ENCODE data around the gene PLCB3.

Gene PLCB3

DNA sequence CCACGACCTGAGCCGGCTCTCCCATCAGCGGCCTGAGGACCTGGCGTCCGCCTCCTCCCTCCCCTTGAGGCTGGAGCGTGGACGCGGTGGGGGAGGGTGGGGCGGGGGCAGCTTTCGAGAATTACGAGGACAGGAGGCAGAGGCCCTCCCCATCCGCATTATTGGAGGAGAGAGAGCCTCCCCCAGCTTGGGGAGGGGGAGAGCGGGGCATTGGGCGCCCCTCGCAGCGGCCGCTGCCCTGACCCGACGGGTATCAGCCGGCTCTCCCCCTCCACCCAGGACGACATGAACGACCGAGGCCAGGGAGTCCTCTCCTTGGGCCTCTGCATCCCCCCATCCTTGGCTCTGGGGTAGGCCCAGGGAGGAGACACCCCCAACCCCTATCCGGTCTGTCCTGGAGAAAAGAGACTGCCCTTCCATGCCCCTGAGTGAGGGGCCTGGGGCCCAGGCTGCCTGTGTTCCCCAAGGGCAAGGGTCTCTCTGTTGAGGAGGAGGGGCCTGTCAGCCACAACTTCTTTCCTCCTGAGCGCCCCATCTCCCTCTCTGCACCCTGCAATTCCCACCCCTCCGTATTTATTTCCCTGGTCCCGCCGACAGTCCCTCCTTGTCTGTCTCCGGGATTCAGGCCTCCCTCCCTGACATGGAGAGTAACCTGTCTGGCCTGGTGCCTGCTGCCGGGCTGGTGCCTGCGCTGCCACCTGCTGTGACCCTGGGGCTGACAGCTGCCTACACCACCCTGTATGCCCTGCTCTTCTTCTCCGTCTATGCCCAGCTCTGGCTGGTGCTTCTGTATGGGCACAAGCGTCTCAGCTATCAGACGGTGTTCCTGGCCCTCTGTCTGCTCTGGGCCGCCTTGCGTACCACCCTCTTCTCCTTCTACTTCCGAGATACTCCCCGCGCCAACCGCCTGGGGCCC is 34.8 kb downstream of the PLCB3 start:
- H4K20me1 ChIP-seq (ENCODE audit: insufficient read depth), result no peaks in the 10 kb centered on the region
- H3K36me3 ChIP-seq (ENCODE audit: insufficient read depth), result no peaks in the 10 kb centered on the region
- peak overlapping the region; percentile 51 for H2AFZ ChIP-seq (ENCODE audit: low read depth)
- peak overlapping the region; percentile 92; the same call in 1 of the 2 replicates for H3K27ac ChIP-seq
- H3K79me2 ChIP-seq (ENCODE audit: insufficient read depth, low read depth), result peaks cover 14% of the 10 kb centered on the region
- TF ChIP-seq CTCF (conservative IDR thresholded peaks at IDR 0.05; ENCODE audit: low read depth, low read length), result 0 out of 2 replicates have a peak, but pooled peaks have one; percentile 14
- H3K4me1 ChIP-seq (ENCODE audit: low read depth, poor library complexity, severe bottlenecking), result peaks cover 28% of the 10 kb centered on the region
- peak overlapping the region; percentile 88 for H3K4me2 ChIP-seq
- H3K4me3 ChIP-seq (IDR thresholded peaks at IDR 0.05; ENCODE audit: insufficient read depth, low read depth, low read length), result no peak overlapping the region
- H3K9ac ChIP-seq, result peak overlapping the region; percentile 81; the same call in 1 of the 2 replicates
- no peaks in the 10 kb centered on the region for H3K27me3 ChIP-seq (ENCODE audit: insufficient read depth, low read depth)

DNA sequence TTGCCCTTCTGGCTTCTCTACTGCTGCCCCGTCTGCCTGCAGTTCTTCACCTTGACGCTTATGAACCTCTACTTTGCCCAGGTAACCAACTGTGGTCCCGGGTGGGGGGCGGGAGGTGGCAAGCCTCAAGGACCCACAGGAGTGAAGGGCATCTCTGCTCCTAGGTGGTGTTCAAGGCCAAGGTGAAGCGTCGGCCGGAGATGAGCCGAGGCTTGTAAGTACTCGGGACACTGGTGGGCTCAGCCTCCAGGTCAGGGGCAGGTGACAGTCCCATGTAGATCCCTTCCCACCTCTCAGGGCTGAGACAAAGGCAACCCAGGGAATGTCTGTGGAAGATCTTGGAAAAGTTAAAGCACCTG is 35.5 kb downstream of the PLCB3 start:
- no peak for TF ChIP-seq CTCF (conservative IDR thresholded peaks at IDR 0.05; ENCODE audit: low read depth, low read length)
- no peak overlapping the region for H3K9ac ChIP-seq
- H3K27ac ChIP-seq, result no peak overlapping the region
- H3K27me3 ChIP-seq (ENCODE audit: insufficient read depth, low read depth), result no peaks in the 10 kb centered on the region
- H3K36me3 ChIP-seq (ENCODE audit: insufficient read depth), result no peaks in the 10 kb centered on the region
- no peak overlapping the region for H3K4me3 ChIP-seq (IDR thresholded peaks at IDR 0.05; ENCODE audit: insufficient read depth, low read depth, low read length)
- peaks cover 28% of the 10 kb centered on the region for H3K4me1 ChIP-seq (ENCODE audit: low read depth, poor library complexity, severe bottlenecking)
- H4K20me1 ChIP-seq (ENCODE audit: insufficient read depth), result no peaks in the 10 kb centered on the region
- peaks cover 14% of the 10 kb centered on the region for H3K79me2 ChIP-seq (ENCODE audit: insufficient read depth, low read depth)
- H3K4me2 ChIP-seq, result peak overlapping the region; percentile 88; the same call in 1 of the 2 replicates
- H2AFZ ChIP-seq (ENCODE audit: low read depth), result no peak overlapping the region

GRCh38 chr11:64287676-64288352 is 36.5 kb downstream of the PLCB3 start:
- Histone ChIP-seq H3K27ac (no peak overlapping the region), H3K79me2 (ENCODE audit: insufficient read depth, low read depth) (peaks cover 14% of the 10 kb centered on the region), H3K27me3 (ENCODE audit: insufficient read depth, low read depth) (no peaks in the 10 kb centered on the region; the same call in 1 of the 2 replicates), H3K9ac (no peak overlapping the region), H2AFZ (ENCODE audit: low read depth) (no peak overlapping the region), H3K4me2 (no peak overlapping the region), H3K4me3 (IDR thresholded peaks at IDR 0.05; ENCODE audit: insufficient read depth, low read depth, low read length) (no peak overlapping the region), H3K4me1 (ENCODE audit: low read depth, poor library complexity, severe bottlenecking) (peaks cover 24% of the 10 kb centered on the region), H3K36me3 (ENCODE audit: insufficient read depth) (no peaks in the 10 kb centered on the region), H4K20me1 (ENCODE audit: insufficient read depth) (no peaks in the 10 kb centered on the region)
- no peak for TF ChIP-seq CTCF (conservative IDR thresholded peaks at IDR 0.05; ENCODE audit: low read depth, low read length)

- H3K79me2 ChIP-seq (ENCODE audit: insufficient read depth, low read depth), result peaks cover 9% of the 10 kb centered on the region
- H3K27ac ChIP-seq, result no peak overlapping the region
- H3K4me2 ChIP-seq, result no peak overlapping the region
- H3K4me1 ChIP-seq (ENCODE audit: low read depth, poor library complexity, severe bottlenecking), result peaks cover 18% of the 10 kb centered on the region
- H3K36me3 ChIP-seq (ENCODE audit: insufficient read depth), result no peaks in the 10 kb centered on the region
- no peaks in the 10 kb centered on the region; the same call in 1 of the 2 replicates for H3K27me3 ChIP-seq (ENCODE audit: insufficient read depth, low read depth)
- no peak for TF ChIP-seq CTCF (conservative IDR thresholded peaks at IDR 0.05; ENCODE audit: low read depth, low read length)
- H3K4me3 ChIP-seq (IDR thresholded peaks at IDR 0.05; ENCODE audit: insufficient read depth, low read depth, low read length), result no peak overlapping the region
- no peak overlapping the region for H2AFZ ChIP-seq (ENCODE audit: low read depth)
- H4K20me1 ChIP-seq (ENCODE audit: insufficient read depth), result no peaks in the 10 kb centered on the region
- H3K9ac ChIP-seq, result no peak overlapping the region
These were observed 37.0 kb downstream of the PLCB3 start for GRCh38 chr11:64288353-64288750.
